HepG2 (cell line): Measurements from ENCODE around the gene PVR. TPM values are rescaled to one million over a fixed set of nuclear protein-coding genes. Genes with fewer than 3 reads are reported as not detected.

Experiments
- CBFB ChIP-seq: sonication (generic); formaldehyde crosslinking; IDR thresholded peaks from 2 replicates; pipeline ENCODE4 v1.4.0; 2020; ENCODE audit warnings: missing genetic modification reagents
- FOXC1 ChIP-seq: sonication (generic); formaldehyde crosslinking; IDR thresholded peaks from 2 replicates; pipeline ENCODE4 v1.8.0; 2022; ENCODE audit warnings: mild to moderate bottlenecking, missing genetic modification reagents, borderline replicate concordance
- GFI1 ChIP-seq: sonication (generic); formaldehyde crosslinking; IDR thresholded peaks from 2 replicates; pipeline ENCODE4 v1.5.0; 2020; ENCODE audit warnings: missing genetic modification reagents, mild to moderate bottlenecking, borderline replicate concordance
- HIVEP1 ChIP-seq: sonication (generic); formaldehyde crosslinking; IDR thresholded peaks from 2 replicates; pipeline ENCODE4 v1.4.0; 2020; ENCODE audit warnings: mild to moderate bottlenecking, missing genetic modification reagents
- IRF2 ChIP-seq: IDR thresholded peaks from 2 replicates; pipeline ENCODE4 v1.6.1; 2018; ENCODE audit warnings: missing genetic modification reagents, missing compliant biosample characterization
- KLF13 ChIP-seq: sonication (generic); formaldehyde crosslinking; IDR thresholded peaks from 2 replicates; pipeline ENCODE4 v1.4.0; 2020; ENCODE audit warnings: mild to moderate bottlenecking, missing genetic modification reagents
- MATR3 ChIP-seq: sonication (generic); formaldehyde crosslinking; IDR thresholded peaks from 2 replicates; pipeline ENCODE4 v1.4.0; 2020; ENCODE audit warnings: missing genetic modification reagents
- NR1H2 ChIP-seq: sonication (generic); formaldehyde crosslinking; IDR thresholded peaks from 2 replicates; pipeline ENCODE4 v1.8.1; 2022; ENCODE audit warnings: low read depth, missing genetic modification reagents, borderline replicate concordance
- PITX1 ChIP-seq: sonication (generic); formaldehyde crosslinking; IDR thresholded peaks from 2 replicates; pipeline ENCODE4 v1.5.1; 2020; ENCODE audit warnings: mild to moderate bottlenecking, missing genetic modification reagents
- POLR2A ChIP-seq, 2 experiments: IDR thresholded peaks; 2 replicates each; pipeline ENCODE4 v1.6.1; 2011; ENCODE audit warnings: low read depth in 2 of 2, low read length in 2 of 2, mild to moderate bottlenecking in 1 of 2, moderate library complexity in 1 of 2; ENCODE audit not compliant: insufficient read depth in 1 of 2
- RBFOX2 ChIP-seq: fragments of 200-400 bp; formaldehyde crosslinking; IDR thresholded peaks from 2 replicates; pipeline ENCODE4 v1.6.1; 2017; ENCODE audit warnings: low read depth, mild to moderate bottlenecking, low read length
- SKI ChIP-seq: fragments of 450-650 bp; IDR thresholded peaks from one replicate; pipeline ENCODE4 v1.6.1; 2018; ENCODE audit warnings: mild to moderate bottlenecking; ENCODE audit not compliant: partially characterized antibody
- TCF7 ChIP-seq: sonication (generic); IDR thresholded peaks from 2 replicates; pipeline ENCODE4 v1.6.1; 2016; ENCODE audit warnings: antibody characterized with exemption, low read depth
- TEAD2 ChIP-seq: sonication (generic); formaldehyde crosslinking; IDR thresholded peaks from 2 replicates; pipeline ENCODE4 v1.9.0; 2021; ENCODE audit warnings: missing genetic modification reagents
- ZFP90 ChIP-seq: sonication (generic); formaldehyde crosslinking; IDR thresholded peaks from 2 replicates; pipeline ENCODE4 v1.8.0; 2022; ENCODE audit warnings: missing genetic modification reagents, mild to moderate bottlenecking, inconsistent platforms, borderline replicate concordance
- ZFYVE20 ChIP-seq: sonication (generic); formaldehyde crosslinking; IDR thresholded peaks from 2 replicates; pipeline ENCODE4 v1.8.0; 2023; ENCODE audit warnings: low read depth, mild to moderate bottlenecking, moderate library complexity, missing genetic modification reagents, borderline replicate concordance
- ZKSCAN1 ChIP-seq: fragments of 150-350 bp; IDR thresholded peaks from 2 replicates; pipeline ENCODE4 v1.6.1; 2014; ENCODE audit warnings: low read length
- ZMYM2 ChIP-seq: sonication (generic); formaldehyde crosslinking; IDR thresholded peaks from 2 replicates; pipeline ENCODE4 v1.8.0; 2022; ENCODE audit warnings: mild to moderate bottlenecking, missing genetic modification reagents
- ZNF138 ChIP-seq: sonication (generic); formaldehyde crosslinking; IDR thresholded peaks from 2 replicates; pipeline ENCODE4 v1.5.0; 2020; ENCODE audit warnings: mild to moderate bottlenecking, low read depth, missing genetic modification reagents
- ZNF205 ChIP-seq: IDR thresholded peaks from 2 replicates; pipeline ENCODE4 v1.6.1; 2018; ENCODE audit warnings: missing biosample characterization, missing genetic modification reagents
- ZNF234 ChIP-seq: sonication (generic); formaldehyde crosslinking; conservative IDR thresholded peaks from 2 replicates; pipeline ENCODE4 v1.5.1; 2020; ENCODE audit warnings: mild to moderate bottlenecking, missing genetic modification reagents
- ZNF326 ChIP-seq: sonication (generic); formaldehyde crosslinking; IDR thresholded peaks from 2 replicates; pipeline ENCODE4 v1.4.0; 2020; ENCODE audit warnings: missing genetic modification reagents, borderline replicate concordance
- ZNF333 ChIP-seq: sonication (generic); formaldehyde crosslinking; IDR thresholded peaks from 2 replicates; pipeline ENCODE4 v1.4.0; 2020; ENCODE audit warnings: mild to moderate bottlenecking, missing genetic modification reagents, borderline replicate concordance
- ZNF546 ChIP-seq: sonication (generic); formaldehyde crosslinking; conservative IDR thresholded peaks from 2 replicates; pipeline ENCODE4 v1.8.1; 2023; ENCODE audit warnings: mild to moderate bottlenecking, missing genetic modification reagents
- ZNF550 ChIP-seq: sonication (generic); formaldehyde crosslinking; IDR thresholded peaks from 2 replicates; pipeline ENCODE4 v1.4.0; 2020; ENCODE audit warnings: mild to moderate bottlenecking, missing genetic modification reagents, borderline replicate concordance
- ZNF570 ChIP-seq: sonication (generic); formaldehyde crosslinking; IDR thresholded peaks from 2 replicates; pipeline ENCODE4 v1.4.0; 2020; ENCODE audit warnings: mild to moderate bottlenecking, missing genetic modification reagents, borderline replicate concordance
- ZNF841 ChIP-seq: sonication (generic); formaldehyde crosslinking; IDR thresholded peaks from 2 replicates; pipeline ENCODE4 v1.8.1; 2023; ENCODE audit warnings: missing genetic modification reagents, borderline replicate concordance
- polyA plus RNA-seq, 8 experiments: library from polyadenylated mRNA; depleted of rRNA in 3 of 8; stranded (reverse) in 7 of 8; unstranded in 1 of 8; fragments of >200 nt; fragmentation: Illumina TruSeq in 4 of 8; extraction: Trizol in 4 of 8; gene quantifications; 2 replicates each; pipeline versions ENCODE4 v1.2.1 to v1.2.3, GENCODE V29; 2011 to 2016; ENCODE audit warnings: low read depth in 4 of 8, missing spikeins in 1 of 8, mixed read lengths in 1 of 8; ENCODE audit not compliant: insufficient read depth in 1 of 8
- total RNA-seq, 5 experiments: library from RNA; depleted of rRNA; stranded (reverse); fragments of >200 nt; fragmentation: Illumina TruSeq; extraction: Trizol; gene quantifications; 2 replicates each; pipeline ENCODE4 v1.2.3, GENCODE V29; 2016; ENCODE audit warnings: low read depth in 1 of 5
- TF ChIP-seq, protein P1 (sequence below): IDR thresholded peaks from 2 replicates; pipeline ENCODE4 v1.6.1; 2016; ENCODE audit warnings: missing compliant biosample characterization, missing genetic modification reagents, borderline replicate concordance
- TF ChIP-seq, protein P2 (sequence below): fragments of 450-650 bp; IDR thresholded peaks from 2 replicates; pipeline ENCODE4 v1.6.1; 2017; ENCODE audit warnings: mild to moderate bottlenecking

The PVR gene
- total and polyA plus RNA-seq, 2 of the 13 experiments (the other 11 are each of a cell fraction or from before 2014, with no cell fraction given) = 43.4 to 46.6 TPM

DNA sequence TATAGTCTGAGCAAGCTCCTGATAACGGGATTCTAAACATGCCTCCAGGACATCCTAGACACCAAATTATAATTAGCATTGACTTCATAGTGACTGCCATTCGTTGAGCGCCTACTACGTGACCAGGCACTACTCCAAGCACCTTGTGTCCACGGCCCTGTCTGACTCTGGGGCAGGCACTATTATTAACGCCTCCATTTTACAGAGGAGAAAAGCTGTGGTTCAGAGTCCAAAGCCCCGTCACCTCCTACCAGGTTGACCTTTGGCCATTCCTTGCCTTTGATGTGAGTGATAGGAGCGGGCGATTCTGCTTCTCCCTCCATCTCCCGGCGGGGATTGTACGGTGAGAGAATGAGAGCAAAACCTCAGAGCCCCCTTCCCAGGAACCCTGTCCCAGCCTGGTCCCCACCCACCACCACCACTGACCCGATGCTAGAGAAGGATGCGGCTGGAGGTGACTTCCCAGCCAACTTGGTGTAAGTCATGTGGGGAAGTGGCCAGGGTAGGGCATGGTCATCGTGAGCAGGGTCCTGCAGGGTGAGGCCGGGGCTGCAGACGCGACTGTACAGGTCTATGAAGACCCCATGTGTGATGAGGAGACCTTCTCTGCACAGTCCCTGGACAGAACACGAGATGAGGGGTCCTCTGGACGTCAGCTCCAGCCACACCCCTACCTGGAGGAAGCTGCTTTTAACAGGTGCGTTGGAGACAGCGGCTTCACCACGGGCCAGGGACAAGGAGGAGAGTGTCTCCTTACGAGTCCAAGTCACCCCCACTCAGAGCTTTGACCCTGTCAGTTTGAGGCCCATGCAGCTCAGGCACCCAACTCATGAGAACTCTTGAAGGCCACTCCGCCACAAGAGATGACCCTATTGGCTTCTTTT lies 30.2 kb upstream of the PVR start, which contains the start of gene IGSF23 (continued):
- TF ChIP-seq ZNF550 (CRISPR knock-in tag) (no peak), ZNF546 (CRISPR knock-in tag) (no peak), RBFOX2 (peak; percentile 69), POLR2A (IDR thresholded peaks at IDR 0.05; ENCODE audit: insufficient read depth in 1 of 2, low read depth in 2 of 2, low read length in 2 of 2) (peak; percentile 62 to 76), ZFP90 (CRISPR knock-in tag) (peak; percentile 68), KLF13 (CRISPR knock-in tag) (no peak), TEAD2 (CRISPR knock-in tag) (no peak), FOXC1 (CRISPR knock-in tag) (no peak; the same call in 1 of the 2 replicates), TCF7 (peak; percentile 93), PITX1 (peak; percentile 66; the same call in 1 of the 2 replicates), HIVEP1 (CRISPR knock-in tag) (peak; percentile 68; the same call in 1 of the 2 replicates), NR1H2 (no peak), ZNF333 (CRISPR knock-in tag) (no peak), ZNF234 (CRISPR knock-in tag) (no peak), SKI (peak; percentile 63), ZMYM2 (CRISPR knock-in tag) (no peak; the same call in 1 of the 2 replicates), ZNF326 (no peak), ZNF570 (CRISPR knock-in tag) (0 out of 2 replicates have a peak, but pooled peaks have one; percentile 37), ZNF841 (CRISPR knock-in tag) (no peak), IRF2 (no peak), MATR3 (CRISPR knock-in tag) (no peak), ZFYVE20 (CRISPR knock-in tag) (no peak), CBFB (no peak), ZKSCAN1 (peak; percentile 93), GFI1 (no peak), ZNF205 (no peak), ZNF138 (CRISPR knock-in tag) (0 out of 2 replicates have a peak, but pooled peaks have one; percentile 43)
- TF ChIP-seq, protein P1, sequence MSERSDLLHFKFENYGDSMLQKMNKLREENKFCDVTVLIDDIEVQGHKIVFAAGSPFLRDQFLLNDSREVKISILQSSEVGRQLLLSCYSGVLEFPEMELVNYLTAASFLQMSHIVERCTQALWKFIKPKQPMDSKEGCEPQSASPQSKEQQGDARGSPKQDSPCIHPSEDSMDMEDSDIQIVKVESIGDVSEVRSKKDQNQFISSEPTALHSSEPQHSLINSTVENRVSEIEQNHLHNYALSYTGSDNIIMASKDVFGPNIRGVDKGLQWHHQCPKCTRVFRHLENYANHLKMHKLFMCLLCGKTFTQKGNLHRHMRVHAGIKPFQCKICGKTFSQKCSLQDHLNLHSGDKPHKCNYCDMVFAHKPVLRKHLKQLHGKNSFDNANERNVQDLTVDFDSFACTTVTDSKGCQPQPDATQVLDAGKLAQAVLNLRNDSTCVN = no peak
- TF ChIP-seq, protein P2, sequence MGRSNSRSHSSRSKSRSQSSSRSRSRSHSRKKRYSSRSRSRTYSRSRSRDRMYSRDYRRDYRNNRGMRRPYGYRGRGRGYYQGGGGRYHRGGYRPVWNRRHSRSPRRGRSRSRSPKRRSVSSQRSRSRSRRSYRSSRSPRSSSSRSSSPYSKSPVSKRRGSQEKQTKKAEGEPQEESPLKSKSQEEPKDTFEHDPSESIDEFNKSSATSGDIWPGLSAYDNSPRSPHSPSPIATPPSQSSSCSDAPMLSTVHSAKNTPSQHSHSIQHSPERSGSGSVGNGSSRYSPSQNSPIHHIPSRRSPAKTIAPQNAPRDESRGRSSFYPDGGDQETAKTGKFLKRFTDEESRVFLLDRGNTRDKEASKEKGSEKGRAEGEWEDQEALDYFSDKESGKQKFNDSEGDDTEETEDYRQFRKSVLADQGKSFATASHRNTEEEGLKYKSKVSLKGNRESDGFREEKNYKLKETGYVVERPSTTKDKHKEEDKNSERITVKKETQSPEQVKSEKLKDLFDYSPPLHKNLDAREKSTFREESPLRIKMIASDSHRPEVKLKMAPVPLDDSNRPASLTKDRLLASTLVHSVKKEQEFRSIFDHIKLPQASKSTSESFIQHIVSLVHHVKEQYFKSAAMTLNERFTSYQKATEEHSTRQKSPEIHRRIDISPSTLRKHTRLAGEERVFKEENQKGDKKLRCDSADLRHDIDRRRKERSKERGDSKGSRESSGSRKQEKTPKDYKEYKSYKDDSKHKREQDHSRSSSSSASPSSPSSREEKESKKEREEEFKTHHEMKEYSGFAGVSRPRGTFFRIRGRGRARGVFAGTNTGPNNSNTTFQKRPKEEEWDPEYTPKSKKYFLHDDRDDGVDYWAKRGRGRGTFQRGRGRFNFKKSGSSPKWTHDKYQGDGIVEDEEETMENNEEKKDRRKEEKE = no peak
